T-cell (primary cell): ENCODE measurements around the gene FCHSD2. TPM values are rescaled to one million over a fixed set of nuclear protein-coding genes. Genes with fewer than 3 reads are reported as not detected.

ENCODE experiments used
- ATAC-seq, 4 experiments: fragments of 200-7000 bp in 3 of 4; fragments of 150-1000 bp in 1 of 4; cut with Tn5 transposase; replicated peaks in 1 of 4; 1 replicate in 3 of 4; 2 replicates in 1 of 4; pipeline ENCODE4 v1.10.0; 2021; ENCODE audit warnings: moderate library complexity in 3 of 4, mild to moderate bottlenecking in 2 of 4, moderate number of reproducible peaks in 1 of 4
- CTCF ChIA-PET, 2 donors: fragments of 300-600 bp; sonication (Branson Sonifier 250); formaldehyde crosslinking; loops; one replicate each; lab custom pipeline; 2022; ENCODE audit warnings: antibody characterized with exemption in 2 of 2; lab: Charles Lee
- POLR2A ChIA-PET, 2 donors: fragments of 300-600 bp; sonication (Branson Sonifier 250); formaldehyde crosslinking; loops; one replicate each; lab custom pipeline; 2022; ENCODE audit warnings: antibody characterized with exemption in 2 of 2; lab: Charles Lee
- DNase-seq, 35 experiments: peaks; one replicate each; pipeline versions ENCODE4 v3.0.0 to v3.0.0-alpha.2; 2013 to 2023
- H3K27ac ChIP-seq: one replicate; pipeline ENCODE4 v1.5.1; 2013; ENCODE audit warnings: low read length
- H3K27me3 ChIP-seq, 2 experiments: replicated peaks in 1 of 2; 1 replicate in 1 of 2; 2 replicates in 1 of 2; pipeline versions ENCODE4 v1.6.1 to v1.7.0; 2013; ENCODE audit warnings: low read length in 1 of 2, mixed read lengths in 1 of 2; ENCODE audit not compliant: control insufficient read depth in 2 of 2, insufficient read depth in 2 of 2; ENCODE audit errors: extremely low read depth in 1 of 2
- H3K36me3 ChIP-seq, 2 donors: 1 replicate in 1 of 2; 2 replicates in 1 of 2; pipeline versions ENCODE4 v1.6.1 to v1.7.0; 2013; ENCODE audit warnings: low read length in 1 of 2; ENCODE audit not compliant: control insufficient read depth in 2 of 2, insufficient read depth in 1 of 2; ENCODE audit errors: extremely low read depth in 1 of 2
- H3K4me1 ChIP-seq, 2 experiments: 1 replicate in 1 of 2; 2 replicates in 1 of 2; pipeline versions ENCODE4 v1.6.1 to v1.7.0; 2013; ENCODE audit warnings: low read length in 2 of 2, mixed read lengths in 1 of 2; ENCODE audit not compliant: insufficient read depth in 2 of 2, control insufficient read depth in 1 of 2; ENCODE audit errors: extremely low read depth in 1 of 2
- H3K4me3 ChIP-seq, 2 donors: 1 replicate in 1 of 2; 2 replicates in 1 of 2; pipeline versions ENCODE4 v1.5.1 to v1.7.0; 2013; ENCODE audit warnings: mild to moderate bottlenecking in 2 of 2, low read length in 1 of 2, moderate library complexity in 1 of 2; ENCODE audit not compliant: control insufficient read depth in 1 of 2; ENCODE audit errors: extremely low read depth in 1 of 2
- H3K9me3 ChIP-seq: 2 replicates; pipeline ENCODE4 v1.7.0; 2013
- H3K27ac Mint-ChIP-seq, 2 donors: one replicate each; pipeline ENCODE4 v1.8.0; 2020 to 2021; ENCODE audit warnings: mild to moderate bottlenecking in 2 of 2, mixed read lengths in 2 of 2
- H3K27me3 Mint-ChIP-seq, 2 donors: one replicate each; pipeline ENCODE4 v1.8.0; 2021 to 2022; ENCODE audit warnings: mixed read lengths in 2 of 2
- H3K36me3 Mint-ChIP-seq: one replicate; pipeline ENCODE4 v1.8.0; 2021; ENCODE audit warnings: mixed read lengths
- H3K4me1 Mint-ChIP-seq, 3 donors: one replicate each; pipeline ENCODE4 v1.8.0; 2020 to 2022; ENCODE audit warnings: mixed read lengths in 3 of 3, mild to moderate bottlenecking in 1 of 3
- H3K4me3 Mint-ChIP-seq, 3 donors: one replicate each; pipeline ENCODE4 v1.8.0; 2020 to 2022; ENCODE audit warnings: mild to moderate bottlenecking in 3 of 3, mixed read lengths in 3 of 3, moderate library complexity in 3 of 3
- H3K9me3 Mint-ChIP-seq, 3 donors: one replicate each; pipeline ENCODE4 v1.8.0; 2020 to 2022; ENCODE audit warnings: mixed read lengths in 3 of 3
- WGBS: methylation state at CpG from one replicate; pipeline ENCODE4 v1.1.5; 2013; ENCODE audit warnings: missing lambda C conversion rate; ENCODE audit not compliant: insufficient coverage; 5-methylcytosine and 5-hydroxymethylcytosine counted together
- total RNA-seq, 35 experiments: library from RNA in 6 of 35; stranded (reverse) in 6 of 35; fragments of 120-200 nt in 1 of 35; gene quantifications; one replicate each; pipeline versions ENCODE4 v1.2.1 to v1.2.4 and lab custom pipeline; 2013 to 2026

Gene FCHSD2
- total RNA-seq, 5 donors from 2014 or later (not counting 1 experiment from before 2014, with no cell fraction given) = 37.0 to 53.8 (median 46.3) TPM

- no peak for DNase-seq
- peaks cover 0 to 7% of the 10 kb centered on the region in 2 experiments for H3K4me1 ChIP-seq
- ATAC-seq = no peak
- H3K27me3 ChIP-seq = peaks cover 0 to 17% of the 10 kb centered on the region in 2 experiments
- WGBS = no CpG with 5 or more reads among the region's 1 CpG
- H3K27ac ChIP-seq = no peak overlapping the region
- H3K36me3 ChIP-seq = no peaks in the 10 kb centered on the region
- H3K36me3 Mint-ChIP-seq = no peaks in the 10 kb centered on the region
- no peak overlapping the region for H3K4me3 Mint-ChIP-seq
- no peaks in the 10 kb centered on the region for H3K9me3 Mint-ChIP-seq
- peaks cover 6 to 15% of the 10 kb centered on the region in 2 donors for H3K27me3 Mint-ChIP-seq
- no peaks in the 10 kb centered on the region for H3K9me3 ChIP-seq
- POLR2A ChIA-PET = no interaction called here
- no peak overlapping the region for H3K27ac Mint-ChIP-seq
- H3K4me3 ChIP-seq = no peak overlapping the region
- CTCF ChIA-PET = no interaction called here
- peaks cover 0 to 6% (median 5%) of the 10 kb centered on the region in 3 donors for H3K4me1 Mint-ChIP-seq
Measured at GRCh38 chr11:73187854-73188253, 45.7 kb upstream of the FCHSD2 start.

- 33% methylated on average over 1 of the region's 4 CpGs for WGBS
- Histone ChIP-seq H3K27ac (no peak overlapping the region), H3K36me3 (no peaks in the 10 kb centered on the region), H3K4me3 (no peak overlapping the region), H3K4me1 (peaks cover 0 to 7% of the 10 kb centered on the region in 2 experiments), H3K27me3 (peaks cover 0 to 17% of the 10 kb centered on the region in 2 experiments), H3K9me3 (no peaks in the 10 kb centered on the region)
- ATAC-seq (no peak), DNase-seq (no peak)
- Mint-ChIP-seq H3K36me3 (no peaks in the 10 kb centered on the region), H3K27ac (no peak overlapping the region), H3K27me3 (peaks cover 6 to 15% of the 10 kb centered on the region in 2 donors), H3K4me3 (no peak overlapping the region), H3K9me3 (no peaks in the 10 kb centered on the region), H3K4me1 (peaks cover 0 to 6% (median 5%) of the 10 kb centered on the region in 3 donors)
- ChIA-PET POLR2A (interaction anchor here in 1 of 2 donors (0.6 to 0.7 kb wide), 2 partner anchors 11 to 246 kb away, joined by 3 to 5 read pairs; no protein-coding TSS in a partner anchor), CTCF (interaction anchor here in 1 of 2 donors (0.8 kb wide), 1 partner anchor 164 kb away, joined by 3 read pairs; no protein-coding TSS in a partner anchor)
Measured at GRCh38 chr11:73186886-73187285, 44.8 kb upstream of the FCHSD2 start.

GRCh38 chr11:73186294-73186850 is 44.3 kb upstream of the FCHSD2 start:
- H3K4me1 ChIP-seq = peaks cover 0 to 7% of the 10 kb centered on the region in 2 experiments
- H3K27ac ChIP-seq = no peak overlapping the region
- ChIA-PET POLR2A (interaction anchor here in 1 of 2 donors (0.6 kb wide), 1 partner anchor 11 kb away, joined by 5 read pairs; no protein-coding TSS in a partner anchor), CTCF (interaction anchor here (0.8 to 1.1 kb wide), 2 partner anchors 9 to 165 kb away, joined by 3 read pairs; no protein-coding TSS in a partner anchor)
- H3K9me3 ChIP-seq = no peaks in the 10 kb centered on the region
- Mint-ChIP-seq H3K27me3 (peaks cover 6 to 15% of the 10 kb centered on the region in 2 donors), H3K27ac (no peak overlapping the region), H3K36me3 (no peaks in the 10 kb centered on the region), H3K4me1 (peaks cover 0 to 6% (median 5%) of the 10 kb centered on the region in 3 donors), H3K4me3 (no peak overlapping the region), H3K9me3 (no peaks in the 10 kb centered on the region)
- no peaks in the 10 kb centered on the region for H3K36me3 ChIP-seq
- no peak overlapping the region for H3K4me3 ChIP-seq
- ATAC-seq (no peak), DNase-seq (no peak)
- peaks cover 0 to 17% of the 10 kb centered on the region in 2 experiments for H3K27me3 ChIP-seq
- 80% methylated on average over 7 of the region's 10 CpGs for WGBS

- Mint-ChIP-seq H3K4me3 (no peak overlapping the region), H3K4me1 (peaks cover 0 to 6% (median 5%) of the 10 kb centered on the region in 3 donors), H3K36me3 (no peaks in the 10 kb centered on the region), H3K27ac (no peak overlapping the region), H3K27me3 (peaks cover 6 to 15% of the 10 kb centered on the region in 2 donors), H3K9me3 (no peaks in the 10 kb centered on the region)
- Histone ChIP-seq H3K9me3 (no peaks in the 10 kb centered on the region), H3K27me3 (peaks cover 0 to 17% of the 10 kb centered on the region in 2 experiments), H3K27ac (no peak overlapping the region), H3K4me3 (no peak overlapping the region), H3K4me1 (peaks cover 0 to 7% of the 10 kb centered on the region in 2 experiments), H3K36me3 (no peaks in the 10 kb centered on the region)
- POLR2A ChIA-PET = no interaction called here
- no peak for DNase-seq
- CTCF ChIA-PET = interaction anchor here (0.8 to 1.1 kb wide), 2 partner anchors 8 to 165 kb away, joined by 3 read pairs; no protein-coding TSS in a partner anchor
- 82% methylated on average over 12 of the region's 13 CpGs for WGBS
- ATAC-seq = no peak
Measured at GRCh38 chr11:73185680-73186293, 43.7 kb upstream of the FCHSD2 start.

GRCh38 chr11:73184953-73185671 is 43.0 kb upstream of the FCHSD2 start:
- POLR2A ChIA-PET = no interaction called here
- Histone ChIP-seq H3K36me3 (no peaks in the 10 kb centered on the region), H3K9me3 (no peaks in the 10 kb centered on the region), H3K4me3 (no peak overlapping the region), H3K27me3 (peaks cover 0 to 17% of the 10 kb centered on the region in 2 experiments), H3K27ac (no peak overlapping the region), H3K4me1 (peaks cover 0 to 7% of the 10 kb centered on the region in 2 experiments)
- Mint-ChIP-seq H3K9me3 (no peaks in the 10 kb centered on the region), H3K27ac (no peak overlapping the region), H3K36me3 (no peaks in the 10 kb centered on the region), H3K4me3 (no peak overlapping the region), H3K4me1 (peaks cover 0 to 6% (median 5%) of the 10 kb centered on the region in 3 donors), H3K27me3 (peaks cover 1 to 13% of the 10 kb centered on the region in 2 donors)
- DNase-seq (peak in 26 of 35 experiments; percentile 11 to 55 (median 28)), ATAC-seq (peak; percentile 50 to 70 (median 68))
- 67% methylated on average over 7 of the region's 18 CpGs for WGBS
- CTCF ChIA-PET = interaction anchor here in 1 of 2 donors (1.1 kb wide), 1 partner anchor 8 kb away, joined by 3 read pairs; no protein-coding TSS in a partner anchor

- peaks cover 0 to 30% of the 10 kb centered on the region in 2 experiments for H3K27me3 ChIP-seq
- ChIA-PET CTCF (no interaction called here), POLR2A (no interaction called here)
- peaks cover 0 to 11% of the 10 kb centered on the region in 2 experiments for H3K4me1 ChIP-seq
- WGBS = 88% methylated on average over 2 of the region's 3 CpGs
- H3K36me3 Mint-ChIP-seq = no peaks in the 10 kb centered on the region
- peaks cover 0 to 14% of the 10 kb centered on the region in 2 donors for H3K27me3 Mint-ChIP-seq
- DNase-seq (no peak), ATAC-seq (no peak)
- no peak overlapping the region for H3K27ac Mint-ChIP-seq
- H3K9me3 ChIP-seq = no peaks in the 10 kb centered on the region
- H3K4me1 Mint-ChIP-seq = peaks cover 5 to 10% (median 9%) of the 10 kb centered on the region in 3 donors
- no peak overlapping the region for H3K27ac ChIP-seq
- no peak overlapping the region for H3K4me3 ChIP-seq
- H3K4me3 Mint-ChIP-seq = no peak overlapping the region
- no peaks in the 10 kb centered on the region for H3K36me3 ChIP-seq
- H3K9me3 Mint-ChIP-seq = no peaks in the 10 kb centered on the region
Measured at GRCh38 chr11:73182824-73183321, 40.8 kb upstream of the FCHSD2 start.
